ENCODE data around the gene RBM46.
"Not testable (repeated sequence)": the region's sequence is repeated elsewhere in the genome, so short reads cannot be mapped to it uniquely, and the experiment has no call there.

RBM46 gene

DNA sequence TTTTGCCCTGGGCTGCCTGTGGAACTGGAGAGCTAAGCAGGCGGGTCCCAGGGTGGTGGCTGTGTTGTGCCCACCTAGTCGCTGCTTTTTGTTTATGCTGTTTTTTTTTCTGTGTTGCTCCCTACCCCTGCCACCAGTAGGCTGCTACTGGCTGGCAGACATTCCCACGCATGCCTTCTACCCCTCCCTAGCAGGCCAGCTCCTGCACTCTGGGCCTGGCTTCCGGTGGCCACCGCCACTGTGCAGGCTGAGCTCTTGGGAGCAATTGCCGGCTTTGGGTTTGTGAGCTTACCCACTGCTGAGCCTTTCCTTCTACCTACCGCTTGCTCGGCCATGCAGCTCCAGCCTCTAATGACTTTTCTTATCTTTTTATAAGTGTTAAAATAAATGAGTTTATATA lies 57.6 kb downstream of the RBM46 start:
- DNase-seq = no peak

DNA sequence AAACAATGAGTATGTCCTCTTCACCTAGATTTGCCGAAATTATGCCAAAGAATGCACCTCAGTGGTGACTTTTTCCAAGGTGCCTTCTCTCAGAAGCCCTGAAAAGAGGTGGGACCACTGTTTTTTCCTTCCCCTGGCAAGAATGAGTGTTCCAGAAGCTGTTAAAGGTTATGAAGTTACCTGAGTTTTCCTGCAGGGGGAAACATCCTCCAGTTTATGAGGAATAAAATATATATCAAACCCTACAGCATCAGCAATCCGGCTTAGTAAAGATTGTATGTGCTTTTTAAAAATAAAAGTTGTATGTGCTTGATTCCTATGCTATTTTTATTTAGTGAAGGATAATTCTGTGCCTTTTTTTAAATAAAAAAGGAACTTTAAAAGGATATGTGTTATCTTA lies 73.3 kb downstream of the RBM46 start:
- no peak for DNase-seq

DNA sequence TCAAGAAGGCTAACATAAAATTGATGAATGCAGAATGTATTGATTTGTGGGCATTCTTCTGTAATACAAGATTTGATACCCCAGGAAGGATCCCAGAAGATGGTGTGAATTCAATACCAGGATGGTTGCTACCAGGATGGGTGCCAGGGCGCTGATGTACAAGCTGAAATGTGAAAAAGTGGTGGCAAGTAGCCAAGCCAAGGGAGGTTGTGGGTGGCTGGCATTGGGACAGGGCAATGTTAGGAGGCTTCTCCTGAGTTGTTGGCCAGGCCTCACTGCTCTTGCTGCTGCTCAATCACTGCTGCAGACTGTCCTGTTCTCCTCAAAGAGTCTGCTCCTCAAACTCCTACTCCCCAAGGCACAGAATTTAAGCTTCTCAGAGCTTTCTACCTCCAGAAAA lies 77.1 kb downstream of the RBM46 start:
- no peak for DNase-seq

DNA sequence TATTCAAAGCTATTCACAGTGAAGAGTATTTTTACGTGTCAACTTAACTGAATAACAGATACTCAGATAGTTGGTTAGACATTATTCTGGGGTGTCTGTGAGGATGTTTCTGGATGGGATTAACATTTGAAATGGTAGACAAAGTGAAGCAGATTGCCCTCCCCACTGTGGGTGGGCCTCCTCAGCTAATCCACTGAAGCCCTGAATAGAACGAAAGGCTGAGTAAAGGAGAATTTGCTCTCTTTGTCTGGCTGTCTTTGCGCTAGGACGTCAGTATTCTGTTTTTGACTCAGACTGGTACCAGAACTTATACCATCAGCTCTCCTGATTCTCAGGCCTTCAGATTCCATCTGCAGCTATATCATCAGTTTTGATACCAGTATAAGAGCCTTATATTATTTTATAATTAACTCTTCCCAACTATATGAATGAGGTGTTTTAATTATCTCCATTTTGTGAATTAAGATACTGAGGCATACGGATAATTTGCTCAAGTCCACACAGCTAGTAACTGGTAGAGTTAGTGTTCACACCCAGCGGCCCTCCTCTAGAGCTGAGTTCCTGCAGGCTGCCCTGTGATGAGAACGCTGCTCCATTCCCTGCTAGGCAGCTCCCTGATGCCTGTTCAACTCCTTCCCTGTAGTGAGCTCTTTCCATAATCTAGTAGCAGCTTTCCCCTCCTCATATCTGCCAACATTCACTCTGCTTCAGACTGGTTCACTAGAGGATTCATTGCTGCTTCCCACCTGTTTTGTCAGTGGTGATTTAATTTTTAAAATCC lies 87.5 kb downstream of the RBM46 start:
- DNase-seq = no peak

DNA sequence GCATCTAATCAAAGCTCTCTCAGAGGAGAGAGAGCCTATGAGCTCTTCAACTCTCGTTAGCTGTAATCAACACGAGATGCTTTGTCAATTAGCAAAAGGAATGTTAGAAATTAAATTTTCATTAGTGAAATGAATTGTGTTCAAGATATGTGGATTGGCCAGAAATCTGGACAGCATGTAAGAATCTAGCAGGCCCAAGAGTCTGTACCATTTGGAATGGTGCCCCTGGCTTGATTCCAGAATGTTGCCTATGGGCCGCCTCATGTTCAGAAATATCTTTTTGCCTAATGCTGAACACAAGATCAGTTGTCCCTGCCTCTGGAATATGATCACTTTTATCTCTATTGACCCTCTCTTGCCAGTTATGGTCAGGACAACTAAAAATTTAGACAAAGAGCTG lies 88.2 kb downstream of the RBM46 start:
- no peak for DNase-seq

DNA sequence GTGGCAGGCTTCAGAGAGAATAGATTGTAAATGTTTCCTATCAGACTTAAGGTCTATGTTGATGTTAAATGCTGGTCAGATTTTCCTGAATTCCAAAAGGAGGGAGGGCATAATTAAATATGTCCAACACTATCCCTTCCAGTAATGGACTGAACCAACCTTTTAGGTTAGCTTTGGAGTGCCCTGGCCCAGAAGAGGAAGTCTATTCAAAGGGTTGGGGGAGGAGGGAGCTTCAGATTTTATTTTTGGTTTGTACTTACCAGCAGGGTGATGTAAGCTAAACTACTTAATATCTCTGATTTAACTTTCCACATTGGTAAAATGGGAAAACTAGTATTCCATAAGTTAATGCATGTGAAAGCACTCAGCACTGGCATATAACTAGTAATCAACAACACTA lies 91.1 kb downstream of the RBM46 start:
- DNase-seq = no peak

DNA sequence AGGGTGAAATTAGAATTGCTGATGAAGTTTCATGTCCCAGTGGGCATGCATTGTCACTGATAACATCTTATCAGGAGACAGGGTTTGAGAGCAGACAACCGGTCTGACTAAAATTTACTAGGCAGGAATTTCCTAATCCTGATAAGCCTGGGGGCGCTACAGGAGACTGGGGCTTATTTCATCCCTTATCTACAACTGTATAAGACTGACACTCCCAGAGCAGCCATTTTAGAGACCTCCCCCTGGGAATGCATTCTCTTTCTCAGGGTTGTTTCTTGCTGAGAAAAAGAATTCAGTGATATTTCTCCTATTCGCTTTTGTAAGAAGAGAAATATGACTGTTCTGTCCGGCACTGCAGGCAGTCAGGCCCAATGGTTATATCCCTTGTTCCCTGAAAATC lies 93.0 kb downstream of the RBM46 start:
- DNase-seq = not testable (repeated sequence)

DNA sequence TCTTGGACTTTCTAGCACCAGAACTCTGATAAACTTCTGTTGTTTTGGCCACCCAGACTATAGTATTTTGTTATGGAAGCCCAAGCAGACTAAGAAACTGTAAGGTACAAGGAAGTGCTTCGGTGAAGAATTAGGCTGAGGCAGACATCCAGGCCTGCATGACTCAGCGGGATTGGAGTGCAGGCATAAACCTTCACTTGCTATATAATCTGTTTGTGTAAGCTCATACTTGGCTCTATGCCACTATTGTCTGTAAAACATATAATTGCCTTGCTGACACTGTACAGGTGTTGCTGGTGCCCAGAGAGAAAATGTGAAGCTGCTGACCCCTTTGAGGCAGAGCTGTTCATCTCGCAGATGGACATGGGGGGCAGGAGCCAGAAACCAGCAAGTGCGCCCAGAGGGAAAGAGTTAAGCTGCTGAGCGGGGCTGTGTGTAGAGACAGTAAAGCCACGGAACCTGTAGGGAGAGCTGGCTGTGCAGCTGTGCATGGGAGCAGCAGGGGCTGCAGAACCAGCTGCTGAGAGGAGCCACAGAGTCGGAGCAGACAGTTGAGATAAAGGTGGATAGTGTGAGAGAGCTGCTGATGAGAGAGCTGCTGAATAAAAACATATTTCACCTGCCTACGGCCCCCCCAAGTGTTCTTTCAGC lies 96.2 kb downstream of the RBM46 start:
- DNase-seq = no peak

Data from DMS79 treated with DMSO at 0.1 percent for 48 hours (cell line).